HG03575 (cell line): ENCODE data around the gene PTRH1.

Experiments used
- ATAC-seq: cut with Tn5 transposase; IDR thresholded peaks from one replicate; pipeline ENCODE4 v1.9.1; 2021; ENCODE audit not compliant: unreplicated experiment, insufficient number of reproducible peaks, low FRiP score; ENCODE audit errors: extremely low read depth

PTRH1 gene

DNA sequence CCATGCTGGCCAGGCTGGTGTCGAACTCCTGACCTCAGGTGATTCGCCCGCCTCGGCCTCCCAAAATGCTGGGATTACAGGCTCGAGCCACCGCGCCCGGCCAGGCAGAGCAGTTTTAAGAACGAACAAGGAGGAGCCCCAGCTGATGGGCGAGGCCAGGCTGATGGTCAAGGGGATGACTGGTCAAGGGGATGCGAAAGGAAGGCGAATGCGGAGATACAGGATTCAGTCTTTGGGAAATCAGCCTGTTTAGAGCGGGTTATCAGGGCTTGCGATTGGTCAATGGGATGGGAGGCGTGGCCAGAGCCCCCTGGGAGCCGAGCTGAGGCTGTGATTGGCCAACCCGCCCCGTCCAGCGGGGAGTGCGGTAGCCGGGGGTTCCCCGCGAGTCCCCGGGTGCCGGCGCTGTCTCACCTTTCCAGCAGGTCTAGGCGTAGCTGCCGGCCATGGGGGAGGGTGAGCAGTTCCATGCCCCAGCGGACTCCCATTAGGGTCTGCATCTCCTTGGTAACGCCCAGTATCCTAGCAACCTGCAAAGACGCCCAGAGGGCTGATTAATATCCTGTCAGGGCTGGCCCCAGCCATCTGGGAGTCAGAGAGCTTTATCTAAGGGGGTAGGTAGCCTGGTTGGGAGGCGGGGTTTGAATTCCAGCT lies 27.1 kb upstream of the PTRH1 start:
- ATAC-seq, result no peak

- ATAC-seq, result no peak
These were observed 26.5 kb upstream of the PTRH1 start for GRCh38 chr9:127741831-127742434.

DNA sequence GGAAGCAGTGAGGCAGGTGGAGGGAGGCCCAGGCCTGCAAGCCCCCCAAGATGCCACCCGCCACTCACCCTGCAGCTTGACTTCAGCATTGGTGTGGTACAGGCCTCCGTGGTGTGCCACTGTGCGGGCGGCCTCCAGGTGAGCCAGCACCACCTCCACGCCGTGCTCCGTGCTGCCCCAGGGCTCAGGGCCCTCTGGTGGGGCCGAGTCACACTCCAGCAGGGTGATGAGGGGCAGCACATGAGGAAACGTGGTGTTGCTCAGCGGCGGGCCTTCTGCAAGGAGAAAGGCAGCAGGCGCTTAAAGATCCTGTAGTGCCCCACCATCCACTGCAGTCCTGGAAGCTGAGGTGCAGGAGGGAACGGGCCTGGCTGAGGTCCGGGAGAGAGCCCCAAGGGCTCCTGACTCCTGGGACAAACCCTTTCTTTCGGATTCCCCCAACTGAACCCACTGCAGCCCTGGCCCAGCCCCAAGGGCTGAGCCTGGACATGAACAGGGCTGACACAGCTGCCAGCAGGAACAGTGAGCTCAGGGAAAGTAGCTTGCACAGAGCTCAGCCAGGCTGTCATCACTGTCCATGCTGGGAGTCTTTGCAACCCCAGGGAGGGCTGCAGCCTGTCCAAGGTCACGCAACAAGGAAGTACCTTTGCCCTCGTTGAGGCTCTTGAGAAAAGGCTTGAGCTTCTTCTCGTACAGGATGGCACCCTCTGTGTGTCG lies 24.3 kb upstream of the PTRH1 start:
- no peak for ATAC-seq

DNA sequence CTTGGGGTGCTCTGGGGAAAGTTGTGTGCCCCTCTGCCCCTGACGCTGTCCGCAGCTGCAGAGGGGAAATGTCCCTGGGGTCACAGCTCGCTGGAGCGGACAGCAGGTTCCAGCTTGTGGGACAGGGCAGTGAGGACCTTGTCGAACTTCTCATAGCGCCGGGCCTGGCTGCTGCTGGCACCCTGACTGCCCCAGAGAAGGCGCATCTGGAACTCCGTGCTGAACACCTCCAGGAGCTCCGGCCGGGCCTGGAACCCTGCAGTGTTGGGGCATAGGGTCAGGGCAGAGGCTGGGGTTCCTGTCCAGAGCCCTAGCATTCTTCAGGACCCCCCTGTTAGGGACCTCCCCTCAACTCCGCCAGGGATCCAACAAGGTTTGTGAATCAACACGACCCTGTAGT lies 23.2 kb upstream of the PTRH1 start:
- ATAC-seq, result no peak

DNA sequence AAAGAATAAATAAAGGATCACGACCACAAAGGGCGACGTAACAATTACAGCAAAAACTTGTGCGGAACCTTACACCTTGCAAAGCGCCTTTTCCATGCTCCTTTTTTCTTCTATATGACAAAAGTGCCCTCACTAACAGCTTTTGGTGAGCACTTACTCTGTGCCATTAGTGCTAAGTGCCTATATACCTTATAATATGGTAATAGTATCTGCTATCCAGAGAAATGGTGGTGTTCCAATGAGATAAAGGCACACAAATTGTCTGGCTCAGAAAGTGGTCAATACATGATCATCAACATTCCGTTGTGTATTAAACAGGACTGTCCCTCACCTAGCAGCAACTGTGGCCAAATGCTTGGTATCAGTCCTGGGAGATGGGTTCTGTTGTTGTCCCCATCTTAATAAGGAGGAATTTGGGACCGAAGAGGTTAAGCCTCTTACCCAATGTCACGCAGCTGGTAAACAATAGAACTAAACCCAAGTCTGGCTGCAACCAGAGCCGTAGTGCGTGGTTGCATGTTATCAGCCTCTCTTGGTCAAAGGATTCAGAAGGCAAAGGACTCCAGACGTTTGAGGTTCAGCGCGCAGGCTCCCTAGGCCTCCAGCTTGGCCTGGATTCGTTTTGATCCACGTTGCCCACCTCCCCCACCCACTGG lies 20.2 kb upstream of the PTRH1 start:
- no peak for ATAC-seq

DNA sequence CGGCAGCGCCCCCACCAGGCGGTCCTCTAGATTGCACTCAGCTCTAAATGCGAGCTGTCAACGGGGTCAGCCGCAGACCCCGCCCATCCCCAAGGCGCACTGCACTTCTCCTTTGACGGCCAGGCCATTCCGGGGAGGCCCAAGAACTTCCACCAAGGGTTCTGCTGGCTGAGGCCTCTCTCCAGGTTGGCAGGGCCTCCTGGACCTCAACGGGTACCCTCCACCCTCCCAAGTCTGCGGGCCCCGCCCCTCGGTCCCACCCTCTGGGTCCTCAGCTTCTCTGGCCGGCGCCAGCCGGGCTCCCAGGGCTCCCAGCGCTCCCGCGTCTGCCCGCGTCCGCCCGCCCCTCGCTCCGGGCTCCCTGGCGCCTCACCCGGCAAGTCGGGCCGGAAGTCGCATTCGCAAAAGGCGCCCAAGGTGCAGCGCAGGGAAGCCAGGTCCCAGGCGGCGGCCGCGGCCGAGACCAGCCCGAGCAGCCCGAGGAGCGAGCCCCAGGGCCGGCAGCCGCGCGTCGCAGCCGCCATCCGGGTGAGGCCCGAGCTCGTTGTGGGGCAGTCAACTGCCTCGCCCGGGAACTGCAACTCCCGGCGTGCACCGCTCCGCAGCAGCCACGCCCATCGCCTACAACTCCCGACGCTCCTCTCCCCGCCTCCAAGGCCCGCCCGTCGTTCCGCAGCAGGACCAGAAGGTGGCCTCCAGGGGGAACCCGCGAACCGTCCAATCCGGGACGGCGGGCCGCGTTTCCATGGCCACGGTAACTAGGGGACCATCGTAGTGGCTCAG lies 19.5 kb upstream of the PTRH1 start, which contains the start of gene TOR2A:
Gene TOR2A, minus strand, starts transcription at position 548 of the 783 bp plus-strand sequence. Its CDS starts 24 bp downstream, at position 524.
- ATAC-seq, result peak; percentile 53

GRCh38 chr9:127734247-127734746 lies 18.8 kb upstream of the PTRH1 start:
- no peak for ATAC-seq

DNA sequence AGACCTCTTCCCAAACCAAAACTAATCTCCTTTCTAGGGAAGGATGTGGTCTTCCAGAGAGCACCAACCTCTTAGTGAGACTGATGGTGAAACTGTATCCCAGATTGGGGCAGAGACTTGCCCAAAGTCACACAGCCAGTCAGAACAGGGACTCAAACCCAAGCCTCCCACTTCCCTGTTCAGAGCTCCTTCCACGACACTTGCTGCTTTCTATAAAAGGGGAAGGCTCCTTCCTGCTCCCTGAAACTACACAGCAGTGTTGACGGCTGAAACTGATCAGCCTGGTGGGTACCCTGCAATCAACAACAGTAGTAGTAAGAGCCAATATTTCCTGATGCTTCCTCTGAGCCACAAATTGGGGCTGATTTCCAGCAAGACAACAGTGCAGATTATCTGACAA lies 18.2 kb upstream of the PTRH1 start:
- ATAC-seq, result no peak

DNA sequence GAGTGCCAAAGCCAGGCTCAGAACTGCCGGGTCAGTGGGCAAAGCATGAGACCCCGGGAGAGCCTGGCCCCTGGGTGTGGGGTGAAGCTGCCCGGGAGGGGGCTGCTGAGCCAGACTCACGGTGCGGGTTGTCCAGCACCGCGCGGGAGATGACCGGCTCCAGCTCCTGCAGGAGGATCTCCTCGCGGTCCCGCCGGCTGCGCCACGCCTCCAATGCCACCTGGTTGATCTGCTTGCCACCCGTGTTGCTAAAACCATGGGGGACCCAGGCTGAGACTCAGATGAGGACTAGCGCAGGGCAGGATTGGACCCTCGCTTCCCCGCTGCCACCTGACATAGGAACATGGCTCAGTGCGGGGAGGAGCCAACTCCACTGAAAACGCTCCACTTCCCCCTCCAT lies 17.0 kb upstream of the PTRH1 start:
- ATAC-seq, result no peak

DNA sequence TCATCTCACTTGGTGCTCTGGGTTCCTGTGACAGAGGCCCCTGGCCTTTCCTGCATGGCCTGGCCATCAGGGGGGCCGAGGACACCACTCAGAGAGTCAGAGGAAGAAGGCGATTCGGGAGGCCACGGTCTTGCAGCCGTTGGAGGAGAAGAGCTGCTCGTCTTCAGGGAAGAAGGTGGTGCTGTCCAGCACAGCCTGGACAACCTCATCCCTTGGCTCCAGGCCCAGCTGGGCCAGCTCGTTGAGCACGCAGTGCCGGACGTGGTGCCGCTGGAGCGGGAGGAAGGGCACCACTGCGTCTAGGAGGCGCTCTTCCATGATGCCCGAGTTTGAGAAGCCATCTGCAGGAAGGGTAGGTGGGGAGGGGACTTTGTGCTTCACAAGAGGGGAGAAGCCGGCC lies 16.5 kb upstream of the PTRH1 start:
- ATAC-seq, result no peak

- ATAC-seq, result no peak
These were observed 15.4 kb upstream of the PTRH1 start for GRCh38 chr9:127730799-127731410.

DNA sequence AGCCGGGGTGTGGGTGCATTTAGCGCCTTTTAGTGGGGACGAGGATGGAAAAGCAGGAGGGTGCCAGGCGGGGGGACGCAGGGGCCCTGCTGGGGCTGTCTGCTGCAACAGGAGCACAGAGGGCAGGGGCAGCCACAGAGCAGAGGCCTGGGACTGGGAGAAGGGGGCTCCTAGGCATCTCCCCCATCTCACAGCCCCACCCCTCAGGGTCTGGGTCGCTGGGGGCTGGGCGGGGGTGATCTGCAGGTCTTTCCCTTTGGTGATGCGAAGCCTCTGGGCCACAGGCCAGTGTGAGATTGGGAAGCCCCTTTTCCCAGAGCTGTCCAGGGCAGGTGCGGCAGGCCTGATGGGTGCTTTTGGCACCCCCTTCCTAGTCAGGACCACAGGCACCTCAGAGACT lies 14.8 kb upstream of the PTRH1 start:
- no peak for ATAC-seq

DNA sequence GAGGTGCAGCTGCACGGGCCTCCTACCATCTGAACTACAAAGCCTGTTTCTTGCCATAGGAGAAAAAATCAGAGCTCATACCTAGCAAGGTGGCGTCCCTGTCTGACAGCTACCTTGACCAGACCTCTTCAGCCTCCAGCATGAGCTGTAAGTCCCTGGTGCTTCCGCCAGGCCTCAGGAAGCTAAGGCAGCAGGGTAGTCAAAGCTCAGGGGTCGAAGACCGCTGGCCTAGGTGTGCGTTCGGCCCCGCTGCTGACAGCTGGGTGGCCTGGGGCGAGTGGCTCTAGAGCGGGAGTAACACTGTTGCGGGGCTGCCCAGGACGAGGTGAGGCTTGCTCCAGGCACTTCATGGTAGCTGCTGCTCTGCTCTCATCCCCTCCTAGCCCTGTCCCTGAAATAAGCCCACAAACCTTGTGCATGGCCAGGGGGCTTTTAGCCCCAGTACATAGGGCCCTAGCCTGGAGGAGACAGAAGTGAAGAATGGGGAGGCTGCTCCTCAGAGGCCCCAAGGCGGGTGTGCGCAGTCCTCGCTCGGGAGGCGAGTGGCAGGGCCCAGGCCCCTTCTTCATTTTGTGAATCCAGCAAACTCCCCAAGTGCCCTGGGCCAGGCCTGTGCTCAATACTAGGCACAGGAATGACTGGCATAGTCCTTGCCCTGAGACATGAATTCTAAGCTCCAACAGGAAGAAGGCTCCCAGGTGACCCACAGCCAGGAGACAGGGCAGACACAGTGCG lies 14.2 kb upstream of the PTRH1 start:
- ATAC-seq, result no peak

- ATAC-seq, result no peak
These were observed 13.3 kb upstream of the PTRH1 start for GRCh38 chr9:127728808-127729207.

DNA sequence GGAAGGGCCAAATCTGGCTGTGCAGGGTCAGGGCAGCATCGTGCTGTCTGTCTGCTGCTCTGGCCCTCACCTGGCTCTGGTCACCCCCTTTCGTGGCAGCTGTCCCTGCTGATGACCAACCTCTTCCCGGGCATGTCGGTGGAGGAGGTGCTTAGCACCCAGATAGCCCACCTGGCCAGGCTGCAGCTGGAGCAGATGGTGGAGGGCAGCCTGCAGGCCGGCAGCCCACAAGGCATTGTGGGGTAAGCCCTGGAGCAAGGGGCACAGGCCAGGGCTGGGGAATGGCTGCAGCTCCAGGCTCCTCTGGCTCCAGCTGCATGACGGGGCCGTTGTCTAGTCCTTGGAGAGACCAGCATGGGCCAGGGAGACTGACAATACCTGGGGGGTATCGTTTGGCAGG lies 11.4 kb upstream of the PTRH1 start:
- no peak for ATAC-seq

GRCh38 chr9:127724012-127724411 lies 8.5 kb upstream of the PTRH1 start:
- ATAC-seq, result no peak

DNA sequence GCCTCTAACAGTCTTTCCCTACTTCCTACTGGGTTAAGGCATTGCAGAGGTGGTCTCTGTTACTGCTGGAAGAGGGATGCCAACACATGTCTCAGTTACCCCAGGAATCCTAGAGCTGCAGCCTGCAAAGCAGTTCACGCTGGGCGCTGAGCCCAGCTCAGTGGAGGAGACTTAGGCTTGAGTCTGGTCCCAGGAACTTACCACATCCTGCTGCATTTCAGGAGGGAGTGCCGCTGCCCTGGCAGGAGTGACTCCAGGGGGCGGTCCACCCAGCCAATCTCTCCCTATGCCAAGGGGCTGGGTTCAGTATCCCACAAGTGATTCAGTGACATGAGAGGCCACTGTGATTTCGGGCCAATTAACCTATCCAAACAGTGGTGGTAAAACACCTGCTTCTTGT lies 8.0 kb upstream of the PTRH1 start:
- no peak for ATAC-seq

- ATAC-seq, result no peak
These were observed 7.5 kb upstream of the PTRH1 start for GRCh38 chr9:127723013-127723412.
